IMR-90 (cell line): ENCODE data around the gene TFB1M. TPM values are rescaled to one million over a fixed set of nuclear protein-coding genes. Genes with fewer than 3 reads are reported as not detected.
A peak's percentile ranks its signal among the peaks of the same experiment; 100 is the strongest.

Experiments
- ATAC-seq: fragments of 200-7000 bp; cut with Tn5 transposase; 2 replicates; pipeline ENCODE4 v1.9.1; 2020; ENCODE audit warnings: low read depth, mild to moderate bottlenecking, moderate library complexity
- BruUV-seq: library from RNA; stranded (reverse); fragments of 400-500 nt; replicated peaks from 2 replicates; lab custom pipeline; 2021; lab: Mats Ljungman, UMichigan
- CTCF ChIA-PET: fragments of 300-600 bp; formaldehyde crosslinking; extraction: SDS; loops from one replicate; lab custom pipeline; 2021; ENCODE audit warnings: antibody characterized with exemption; lab: Yijun Ruan, JAX
- POLR2A ChIA-PET: fragments of 300-600 bp; sonication (Branson Sonifier 250); formaldehyde crosslinking; loops from one replicate; lab custom pipeline; 2022; ENCODE audit warnings: antibody characterized with exemption; ENCODE audit not compliant: unreplicated experiment; lab: Charles Lee
- DNase-seq: peaks from one replicate; pipeline ENCODE4 v3.0.0; 2013
- H2AFZ ChIP-seq: replicated peaks from 2 replicates; pipeline ENCODE3; 2013; ENCODE audit warnings: low read length, mild to moderate bottlenecking; ENCODE audit not compliant: poor library complexity
- H2AK5ac ChIP-seq: 2 replicates; pipeline ENCODE4 v1.6.1; 2013; ENCODE audit warnings: low read depth, low read length, inconsistent platforms
- H2AK9ac ChIP-seq: replicated peaks from 2 replicates; pipeline ENCODE3; 2013; ENCODE audit warnings: mild to moderate bottlenecking, low read depth, low read length, moderate library complexity; ENCODE audit not compliant: poor library complexity
- H2BK120ac ChIP-seq: 2 replicates; pipeline ENCODE4 v1.6.1; 2013; ENCODE audit warnings: low read depth, low read length, inconsistent platforms
- H2BK15ac ChIP-seq: 3 replicates; pipeline ENCODE4 v1.6.1; 2013; ENCODE audit warnings: low read depth, low read length, inconsistent platforms
- H2BK20ac ChIP-seq: 2 replicates; pipeline ENCODE4 v1.6.1; 2013; ENCODE audit warnings: low read depth, mild to moderate bottlenecking, inconsistent platforms, low read length, moderate library complexity
- H2BK5ac ChIP-seq: 2 replicates; pipeline ENCODE4 v1.6.1; 2013; ENCODE audit warnings: mild to moderate bottlenecking, low read depth, low read length, inconsistent platforms; ENCODE audit not compliant: poor library complexity, severe bottlenecking
- H3K14ac ChIP-seq: replicated peaks from 2 replicates; pipeline ENCODE4 v1.6.1; 2013; ENCODE audit warnings: low read depth, low read length, inconsistent platforms
- H3K18ac ChIP-seq: 2 replicates; pipeline ENCODE4 v1.6.1; 2013; ENCODE audit warnings: low read depth, low read length, control low read depth
- H3K23ac ChIP-seq: 2 replicates; pipeline ENCODE4 v1.6.1; 2013; ENCODE audit warnings: low read depth, low read length, inconsistent platforms
- H3K27ac ChIP-seq: 2 replicates; pipeline ENCODE4 v1.5.1; 2013; ENCODE audit warnings: mild to moderate bottlenecking, control low read depth, low read length; ENCODE audit not compliant: insufficient read depth
- H3K27me3 ChIP-seq: 2 replicates; pipeline ENCODE4 v1.6.1; 2013; ENCODE audit warnings: low read length; ENCODE audit not compliant: control insufficient read depth, insufficient read depth
- H3K36me3 ChIP-seq: 2 replicates; pipeline ENCODE4 v1.6.1; 2013; ENCODE audit warnings: low read length, mixed read lengths; ENCODE audit not compliant: control insufficient read depth, insufficient read depth
- H3K4ac ChIP-seq: 2 replicates; pipeline ENCODE4 v1.6.1; 2013; ENCODE audit warnings: low read depth, low read length, inconsistent platforms
- H3K4me1 ChIP-seq: 2 replicates; pipeline ENCODE4 v1.6.1; 2013; ENCODE audit warnings: low read length, mixed read lengths; ENCODE audit not compliant: control insufficient read depth, insufficient read depth
- H3K4me2 ChIP-seq: 2 replicates; pipeline ENCODE4 v1.6.1; 2013; ENCODE audit warnings: low read depth, mild to moderate bottlenecking, control low read depth, low read length, moderate library complexity
- H3K4me3 ChIP-seq: 2 replicates; pipeline ENCODE4 v1.5.1; 2013; ENCODE audit warnings: low read depth, mild to moderate bottlenecking, control low read depth, low read length, moderate library complexity; ENCODE audit not compliant: insufficient read depth
- H3K56ac ChIP-seq: 2 replicates; pipeline ENCODE4 v1.6.1; 2013; ENCODE audit warnings: low read length, inconsistent platforms; ENCODE audit not compliant: insufficient read depth; ENCODE audit errors: extremely low read depth
- H3K79me1 ChIP-seq, 2 experiments: 2 replicates each; pipeline ENCODE4 v1.6.1; 2013; ENCODE audit warnings: low read length in 2 of 2, inconsistent platforms in 1 of 2, low read depth in 1 of 2
- H3K9ac ChIP-seq: 2 replicates; pipeline ENCODE4 v1.6.1; 2013; ENCODE audit warnings: low read depth, low read length, control low read depth
- H3K9me1 ChIP-seq: 2 replicates; pipeline ENCODE4 v1.6.1; 2013; ENCODE audit warnings: low read length, inconsistent platforms; ENCODE audit not compliant: insufficient read depth
- H3K9me3 ChIP-seq: 2 replicates; pipeline ENCODE4 v1.6.1; 2013; ENCODE audit warnings: low read length; ENCODE audit not compliant: control insufficient read depth, insufficient read depth
- H4K20me1 ChIP-seq: 2 replicates; pipeline ENCODE4 v1.6.1; 2013; ENCODE audit warnings: low read length, inconsistent platforms; ENCODE audit not compliant: insufficient read depth
- H4K5ac ChIP-seq: 2 replicates; pipeline ENCODE4 v1.6.1; 2013; ENCODE audit warnings: mild to moderate bottlenecking, low read depth, low read length, control low read depth
- H4K8ac ChIP-seq, 2 experiments: 2 replicates each; pipeline ENCODE4 v1.6.1; 2013; ENCODE audit warnings: low read depth in 2 of 2, low read length in 2 of 2, control low read depth in 1 of 2, inconsistent platforms in 1 of 2
- H4K91ac ChIP-seq: 2 replicates; pipeline ENCODE4 v1.6.1; 2013; ENCODE audit warnings: low read depth, low read length, inconsistent platforms; ENCODE audit not compliant: insufficient read depth
- CEBPB ChIP-seq: IDR thresholded peaks from 2 replicates; pipeline ENCODE4 v1.6.1; 2012; ENCODE audit warnings: low read depth, low read length, improper control_type of control experiment
- MAFK ChIP-seq: IDR thresholded peaks from 2 replicates; pipeline ENCODE4 v1.6.1; 2012; ENCODE audit warnings: low read depth, low read length, improper control_type of control experiment
- WGBS, 2 experiments: methylation state at CpG; one replicate each; pipeline versions ENCODE4 v1.1.5 to v1.1.7; 2013; ENCODE audit warnings: missing lambda C conversion rate in 2 of 2; ENCODE audit not compliant: insufficient read length in 1 of 2; ENCODE audit errors: extremely low coverage in 2 of 2; 5-methylcytosine and 5-hydroxymethylcytosine counted together
- dilution Hi-C: fragments of 300-500 bp; cut with HindIII; formaldehyde crosslinking; loops from one replicate; pipeline ENCODE4 v1.14.3; 2018; ENCODE audit warnings: low sequenced_read_pairs; ENCODE audit not compliant: unreplicated experiment
- in situ Hi-C: fragments of 300-500 bp; cut with MboI; formaldehyde crosslinking; loops from 3 replicates; pipeline ENCODE4 v1.14.3; 2019; ENCODE audit warnings: low sequenced_read_pairs, inconsistent platforms, mixed read lengths
- intact Hi-C: fragments of 100-400 bp; cut with micrococcal nuclease; formaldehyde crosslinking; loops from 2 replicates; pipeline ENCODE4 v1.10.0; 2022
- polyA plus RNA-seq, 3 experiments: library from polyadenylated mRNA; depleted of rRNA; stranded (reverse); fragments of >200 nt; gene quantifications; 2 replicates each; pipeline ENCODE4 v1.2.3, GENCODE V29; 2012; ENCODE audit warnings: low replicate concordance in 1 of 3
- total RNA-seq: library from RNA; depleted of rRNA; stranded (reverse); fragments of >200 nt; gene quantifications from 2 replicates; pipeline ENCODE4 v1.2.3, GENCODE V29; 2012

TFB1M gene
- total and polyA plus RNA-seq, 2 of the 4 experiments (the other 2 are of a cell fraction), result 18.1 to 22.4 TPM

DNA sequence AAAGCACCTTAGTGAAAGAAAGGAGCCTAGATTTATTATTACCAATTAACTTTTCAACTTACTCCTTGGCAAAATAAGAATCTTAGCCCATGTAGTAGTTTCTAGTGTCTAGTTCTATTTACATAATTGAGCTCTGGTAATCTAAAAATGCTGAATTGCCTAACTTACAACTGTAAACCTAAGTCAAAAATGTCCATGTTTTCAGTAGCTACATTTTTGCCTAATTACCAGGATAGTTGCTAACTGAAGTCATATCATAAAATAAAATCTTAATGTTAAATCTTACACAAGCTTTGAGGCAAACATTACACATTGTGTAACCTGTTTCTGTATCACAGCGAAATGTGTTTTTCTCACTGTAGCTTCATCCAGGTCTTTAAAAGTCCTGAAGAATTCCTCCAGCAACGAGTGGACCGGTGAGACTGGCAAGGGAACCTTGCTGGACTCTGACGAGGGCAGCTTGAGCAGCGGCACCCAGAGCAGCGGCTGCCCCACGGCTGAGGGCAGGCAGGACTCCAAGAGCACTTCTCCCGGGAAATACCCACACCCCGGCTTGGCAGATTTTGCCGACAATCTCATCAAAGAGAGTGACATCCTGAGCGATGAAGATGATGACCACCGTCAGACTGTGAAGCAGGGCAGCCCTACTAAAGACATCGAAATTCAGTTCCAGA is 58.0 kb downstream of the TFB1M start:
- Histone ChIP-seq H3K4me3 (no peak overlapping the region), H2AFZ (no peak overlapping the region), H3K23ac (no peak overlapping the region), H4K20me1 (no peaks in the 10 kb centered on the region), H2BK5ac (peak overlapping the region; percentile 13), H2BK20ac (no peak overlapping the region), H3K14ac (no peak overlapping the region), H3K27ac (peak overlapping the region; percentile 51; the same call in 1 of the 2 replicates), H3K4ac (no peak overlapping the region), H2BK120ac (no peak overlapping the region), H3K9ac (no peak overlapping the region), H2AK5ac (peak overlapping the region; percentile 0; the same call in 1 of the 2 replicates), H2BK15ac (0 out of 3 replicates have a peak overlapping the region, but pooled peaks have one; percentile 9), H4K5ac (peak overlapping the region; percentile 19; the same call in 1 of the 2 replicates), H3K18ac (peak overlapping the region; percentile 63), H4K91ac (no peak overlapping the region), H3K9me1 (peaks cover 11% of the 10 kb centered on the region), H3K9me3 (no peaks in the 10 kb centered on the region), H2AK9ac (no peak overlapping the region), H3K27me3 (no peaks in the 10 kb centered on the region), H3K56ac (no peak overlapping the region), H3K79me1 (peaks cover 4 to 10% of the 10 kb centered on the region in 2 experiments; a peak in 2 of 4 replicates), H3K36me3 (peaks cover 31% of the 10 kb centered on the region), H3K4me2 (peak overlapping the region; percentile 38; the same call in 1 of the 2 replicates), H3K4me1 (peaks cover 10% of the 10 kb centered on the region), H4K8ac (no peak overlapping the region)
- intact Hi-C loops, result no loop called here
- no TSS peak for BruUV-seq
- DNase-seq, result peak; percentile 27
- TF ChIP-seq CEBPB (peak; percentile 30; the same call in 1 of the 2 replicates), MAFK (no peak)
- ChIA-PET POLR2A (no interaction called here), CTCF (no interaction called here)
- ATAC-seq, result peak; percentile 79
- in situ Hi-C loops, result no loop called here
- WGBS, 2 experiments, result 94% methylated on average over 7 of the region's 13 CpGs; no CpG with 5 or more reads in 1 of the 2 experiments
- dilution Hi-C loops, result no loop called here
